Thymus (tissue), 11 donors: ENCODE data around the gene ZBTB39. TPM values are rescaled to one million over a fixed set of nuclear protein-coding genes. Genes with fewer than 3 reads are reported as not detected.
A peak's percentile ranks its signal among the peaks of the same experiment; 100 is the strongest.
"Not testable (repeated sequence)": the region's sequence is repeated elsewhere in the genome, so short reads cannot be mapped to it uniquely, and the experiment has no call there.

Source experiments
- DNase-seq, 9 donors: peaks; one replicate each; pipeline ENCODE4 v3.0.0-alpha.2; 2013; ENCODE audit warnings: low spot score in 9 of 9, low read depth in 6 of 9, missing footprints in 1 of 9
- H3K27ac ChIP-seq, 2 donors: one replicate each; pipeline ENCODE4 v1.5.1; 2013; ENCODE audit warnings: control low read depth in 1 of 2, low read depth in 1 of 2, low read length in 1 of 2, mild to moderate bottlenecking in 1 of 2, moderate library complexity in 1 of 2
- H3K27me3 ChIP-seq, 2 donors: one replicate each; pipeline ENCODE4 v1.5.1; 2013; ENCODE audit warnings: low read length in 1 of 2; ENCODE audit not compliant: control insufficient read depth in 2 of 2, insufficient read depth in 1 of 2
- H3K36me3 ChIP-seq, 2 donors: one replicate each; pipeline ENCODE4 v1.5.1; 2013; ENCODE audit warnings: low read length in 1 of 2, mild to moderate bottlenecking in 1 of 2, moderate library complexity in 1 of 2; ENCODE audit not compliant: control insufficient read depth in 2 of 2, insufficient read depth in 2 of 2
- H3K4me1 ChIP-seq, 2 donors: one replicate each; pipeline ENCODE4 v1.5.1; 2013; ENCODE audit warnings: low read length in 2 of 2; ENCODE audit not compliant: control insufficient read depth in 2 of 2, insufficient read depth in 2 of 2
- H3K4me3 ChIP-seq, 2 donors: one replicate each; pipeline ENCODE4 v1.5.1; 2013; ENCODE audit warnings: low read length in 2 of 2, control low read depth in 1 of 2, mild to moderate bottlenecking in 1 of 2
- H3K9me3 ChIP-seq, 2 donors: one replicate each; pipeline ENCODE4 v1.5.1; 2013; ENCODE audit warnings: low read length in 1 of 2, mild to moderate bottlenecking in 1 of 2; ENCODE audit not compliant: control insufficient read depth in 2 of 2, insufficient read depth in 1 of 2
- WGBS: extraction: QIAGEN DNeasy Blood & Tissue Kit; methylation state at CpG from one replicate; pipeline ENCODE4 v1.1.7; 2013; 5-methylcytosine and 5-hydroxymethylcytosine counted together
- polyA plus RNA-seq: library from polyadenylated mRNA; stranded (reverse); fragments of 200-250 nt; gene quantifications from one replicate; pipeline ENCODE4 v1.2.3, GENCODE V29; 2013
- total RNA-seq: library from RNA; stranded (reverse); fragments of 120-200 nt; gene quantifications from one replicate; pipeline ENCODE4 v1.2.4, GENCODE V29; 2013
- donor health status: healthy.

Gene ZBTB39
- total and polyA plus RNA-seq, 2 donors = 3.0 to 5.1 TPM

- Histone ChIP-seq H3K4me3 (no peak overlapping the region), H3K27me3 (no peaks in the 10 kb centered on the region), H3K36me3 (no peaks in the 10 kb centered on the region), H3K27ac (no peak overlapping the region), H3K9me3 (no peaks in the 10 kb centered on the region), H3K4me1 (peaks cover 26 to 46% of the 10 kb centered on the region in 2 donors)
- 96% methylated on average over 2 of the region's 2 CpGs for WGBS
- no peak for DNase-seq
Measured at GRCh38 chr12:57025196-57025595, 18.9 kb upstream of the ZBTB39 start.

GRCh38 chr12:57022324-57022723 lies 16.0 kb upstream of the ZBTB39 start:
- not testable (repeated sequence) for H3K27ac ChIP-seq, H3K36me3 ChIP-seq, H3K9me3 ChIP-seq, DNase-seq, H3K4me3 ChIP-seq, H3K27me3 ChIP-seq
- 97% methylated on average over 5 of the region's 5 CpGs for WGBS
- H3K4me1 ChIP-seq = peaks cover 3 to 17% of the 10 kb centered on the region in 2 donors

GRCh38 chr12:57019983-57020719 lies 13.8 kb upstream of the ZBTB39 start:
- no peaks in the 10 kb centered on the region for H3K9me3 ChIP-seq
- H3K27ac ChIP-seq = no peak overlapping the region
- no peak for DNase-seq
- no peaks in the 10 kb centered on the region for H3K36me3 ChIP-seq
- no peaks in the 10 kb centered on the region for H3K27me3 ChIP-seq
- no peak overlapping the region for H3K4me3 ChIP-seq
- 93% methylated on average over 9 of the region's 9 CpGs for WGBS
- peaks cover 0 to 11% of the 10 kb centered on the region in 2 donors for H3K4me1 ChIP-seq

- peaks cover 0 to 17% of the 10 kb centered on the region in 2 donors for H3K4me1 ChIP-seq
- H3K9me3 ChIP-seq = no peaks in the 10 kb centered on the region
- no peaks in the 10 kb centered on the region for H3K27me3 ChIP-seq
- DNase-seq = no peak
- H3K27ac ChIP-seq = no peak overlapping the region
- H3K4me3 ChIP-seq = no peak overlapping the region
- H3K36me3 ChIP-seq = no peaks in the 10 kb centered on the region
- WGBS = 98% methylated on average over 1 of the region's 1 CpG
Measured at GRCh38 chr12:57018906-57019305, 12.6 kb upstream of the ZBTB39 start.

GRCh38 chr12:57018353-57018752 lies 12.0 kb upstream of the ZBTB39 start:
- H3K4me1 ChIP-seq = peaks cover 0 to 17% of the 10 kb centered on the region in 2 donors
- H3K27me3 ChIP-seq, H3K27ac ChIP-seq, H3K4me3 ChIP-seq, H3K36me3 ChIP-seq, H3K9me3 ChIP-seq, DNase-seq: not testable (repeated sequence)
- 94% methylated on average over 5 of the region's 5 CpGs for WGBS

GRCh38 chr12:57016348-57016747 lies 10.0 kb upstream of the ZBTB39 start, which contains the start of gene TAC3:
Gene TAC3, minus strand, starts transcription at chr12:57016529. Its CDS starts 732 bp downstream, at chr12:57015797.
- H3K9me3 ChIP-seq = no peaks in the 10 kb centered on the region
- H3K27me3 ChIP-seq = no peaks in the 10 kb centered on the region
- H3K4me3 ChIP-seq = no peak within 1 kb of the TSS
- no peaks in the 10 kb centered on the region for H3K36me3 ChIP-seq
- H3K4me1 ChIP-seq = peaks cover 0 to 17% of the 10 kb centered on the region in 2 donors
- 88% methylated on average over 6 of the region's 6 CpGs for WGBS
- no peak for DNase-seq
- no peak within 1 kb of the TSS for H3K27ac ChIP-seq

GRCh38 chr12:57012600-57013465 lies 6.5 kb upstream of the ZBTB39 start:
- Histone ChIP-seq H3K27me3 (no peaks in the 10 kb centered on the region), H3K36me3 (no peaks in the 10 kb centered on the region), H3K27ac (no peak overlapping the region), H3K4me3 (no peak overlapping the region), H3K4me1 (peaks cover 0 to 18% of the 10 kb centered on the region in 2 donors), H3K9me3 (no peaks in the 10 kb centered on the region)
- DNase-seq = no peak
- WGBS = 89% methylated on average over 7 of the region's 7 CpGs

- H3K36me3 ChIP-seq = no peaks in the 10 kb centered on the region
- peak in 1 of 9 donors; percentile 45 for DNase-seq
- H3K4me1 ChIP-seq = peaks cover 2 to 21% of the 10 kb centered on the region in 2 donors
- no peaks in the 10 kb centered on the region for H3K27me3 ChIP-seq
- H3K9me3 ChIP-seq = no peaks in the 10 kb centered on the region
- H3K27ac ChIP-seq = no peak overlapping the region
- WGBS = 91% methylated on average over 12 of the region's 12 CpGs
- no peak overlapping the region for H3K4me3 ChIP-seq
Measured at GRCh38 chr12:57011438-57012424, 5.4 kb upstream of the ZBTB39 start.
